MM.1S (cell line): Measurements from ENCODE around the gene MDH2.
"Not testable (repeated sequence)": the region's sequence is repeated elsewhere in the genome, so short reads cannot be mapped to it uniquely, and the experiment has no call there.

Experiments
- CTCF ChIP-seq: fragments of 300-600 bp; sonication (generic); IDR thresholded peaks from 2 replicates; pipeline ENCODE4 v1.5.1; 2016; ENCODE audit warnings: antibody characterized with exemption, low read length, mixed read lengths
- EZH2 ChIP-seq: fragments of 300-600 bp; sonication (generic); optimal IDR thresholded peaks from 2 replicates; pipeline ENCODE3; 2017; ENCODE audit warnings: low read depth, mild to moderate bottlenecking, antibody characterized with exemption, low read length, mixed read lengths

GRCh38 chr7:76101693-76102437, 54.0 kb downstream of the MDH2 start:
- not testable (repeated sequence) for TF ChIP-seq CTCF, EZH2
